OCI-LY7 (cell line): ENCODE measurements around the gene SYNJ2.

Experiments used
- EZH2phosphoT487 ChIP-seq: fragments of 200-600 bp; sonication (generic); IDR thresholded peaks from 2 replicates; pipeline ENCODE4 v1.6.1; 2018; ENCODE audit warnings: low read depth, borderline replicate concordance, mild to moderate bottlenecking, mixed run types, antibody characterized with exemption, low read length, moderate library complexity, mixed read lengths
- TF ChIP-seq, protein P1 (sequence below): fragments of 200-600 bp; sonication (generic); conservative IDR thresholded peaks from 2 replicates; pipeline ENCODE4 v1.5.1; 2014; ENCODE audit warnings: mild to moderate bottlenecking, antibody characterized with exemption, low read length, moderate library complexity, mixed read lengths

DNA sequence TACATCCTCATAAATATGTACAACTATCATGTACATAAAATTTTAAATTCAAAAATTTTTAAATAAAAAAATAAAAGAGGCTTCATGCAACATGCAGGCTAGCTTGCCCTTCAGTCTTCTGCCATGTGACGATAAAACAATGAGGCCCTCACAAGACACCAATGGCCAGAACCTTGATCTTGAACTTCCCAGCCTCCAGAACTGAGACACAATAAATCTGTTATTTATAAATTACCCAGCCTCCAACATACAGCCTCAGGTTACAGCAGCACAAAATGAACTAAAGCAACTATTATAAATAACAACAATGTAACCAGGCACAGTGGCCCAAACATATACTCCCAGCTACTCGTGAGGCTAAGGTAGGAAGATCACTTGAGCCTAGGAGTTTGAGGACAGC is 143.6 kb downstream of the SYNJ2 start:
- TF ChIP-seq, protein P1, sequence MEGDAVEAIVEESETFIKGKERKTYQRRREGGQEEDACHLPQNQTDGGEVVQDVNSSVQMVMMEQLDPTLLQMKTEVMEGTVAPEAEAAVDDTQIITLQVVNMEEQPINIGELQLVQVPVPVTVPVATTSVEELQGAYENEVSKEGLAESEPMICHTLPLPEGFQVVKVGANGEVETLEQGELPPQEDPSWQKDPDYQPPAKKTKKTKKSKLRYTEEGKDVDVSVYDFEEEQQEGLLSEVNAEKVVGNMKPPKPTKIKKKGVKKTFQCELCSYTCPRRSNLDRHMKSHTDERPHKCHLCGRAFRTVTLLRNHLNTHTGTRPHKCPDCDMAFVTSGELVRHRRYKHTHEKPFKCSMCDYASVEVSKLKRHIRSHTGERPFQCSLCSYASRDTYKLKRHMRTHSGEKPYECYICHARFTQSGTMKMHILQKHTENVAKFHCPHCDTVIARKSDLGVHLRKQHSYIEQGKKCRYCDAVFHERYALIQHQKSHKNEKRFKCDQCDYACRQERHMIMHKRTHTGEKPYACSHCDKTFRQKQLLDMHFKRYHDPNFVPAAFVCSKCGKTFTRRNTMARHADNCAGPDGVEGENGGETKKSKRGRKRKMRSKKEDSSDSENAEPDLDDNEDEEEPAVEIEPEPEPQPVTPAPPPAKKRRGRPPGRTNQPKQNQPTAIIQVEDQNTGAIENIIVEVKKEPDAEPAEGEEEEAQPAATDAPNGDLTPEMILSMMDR, result no peak
- no peak for TF ChIP-seq EZH2phosphoT487
